Kidney (tissue), 14 donors: Measurements from ENCODE around the gene ROR1. TPM values are rescaled to one million over a fixed set of nuclear protein-coding genes. Genes with fewer than 3 reads are reported as not detected.

Experiments
- DNase-seq, 5 donors: peaks; one replicate each; pipeline ENCODE4 v3.0.0-alpha.2; 2013 to 2020
- FAIRE-seq: peaks from 2 replicates; lab custom pipeline; 2012; peaks lifted over from hg19 to GRCh38; lab: Jason Lieb, UNC
- H3K27ac ChIP-seq, 2 donors: one replicate each; pipeline ENCODE4 v1.7.0; 2013; ENCODE audit warnings: low read depth in 2 of 2, low read length in 2 of 2, inconsistent platforms in 1 of 2
- H3K27me3 ChIP-seq: one replicate; pipeline ENCODE4 v1.7.1; 2013; ENCODE audit warnings: low read length, inconsistent platforms; ENCODE audit not compliant: control insufficient read depth, insufficient read depth
- H3K36me3 ChIP-seq, 3 donors: one replicate each; pipeline versions ENCODE4 v1.7.0 to v1.7.1; 2013; ENCODE audit warnings: low read length in 3 of 3, control low read depth in 1 of 3, inconsistent platforms in 1 of 3; ENCODE audit not compliant: insufficient read depth in 3 of 3, control insufficient read depth in 2 of 3
- H3K4me1 ChIP-seq, 3 donors: one replicate each; pipeline versions ENCODE4 v1.7.0 to v1.7.1; 2013; ENCODE audit warnings: low read length in 3 of 3, inconsistent platforms in 1 of 3, low read depth in 1 of 3; ENCODE audit not compliant: control insufficient read depth in 2 of 3, insufficient read depth in 2 of 3
- H3K4me3 ChIP-seq, 3 donors: one replicate each; pipeline versions ENCODE4 v1.7.0 to v1.8.1; 2013; ENCODE audit warnings: low read length in 3 of 3, control low read depth in 1 of 3, inconsistent platforms in 1 of 3
- H3K9ac ChIP-seq, 3 donors: one replicate each; pipeline versions ENCODE4 v1.7.0 to v1.7.1; 2013; ENCODE audit warnings: low read length in 3 of 3, control low read depth in 1 of 3, inconsistent platforms in 1 of 3
- H3K9me3 ChIP-seq, 3 donors: one replicate each; pipeline versions ENCODE4 v1.7.0 to v1.7.1; 2013; ENCODE audit warnings: low read length in 3 of 3, control low read depth in 1 of 3, inconsistent platforms in 1 of 3; ENCODE audit not compliant: control insufficient read depth in 2 of 3, insufficient read depth in 1 of 3
- CTCF ChIP-seq: IDR thresholded peaks from 3 replicates; pipeline ENCODE4 v1.5.1; 2012; ENCODE audit warnings: mild to moderate bottlenecking, moderate library complexity, borderline replicate concordance; ENCODE audit not compliant: insufficient read depth; ENCODE audit errors: extremely low read depth
- intact Hi-C: fragments of 100-400 bp; cut with DNase I; formaldehyde crosslinking; loops from one replicate; pipeline ENCODE4 v1.11.1; 2022
- polyA plus RNA-seq: library from polyadenylated mRNA; stranded (reverse); fragments of 350-450 nt; fragmentation: Illumina TruSeq; extraction: RNeasy Lipid Tissue Mini Kit (QIAGEN cat#74804); gene quantifications from one replicate; pipeline ENCODE4 v1.2.3, GENCODE V29; 2014; ENCODE audit warnings: low read depth, low replicate concordance; ENCODE audit not compliant: insufficient read depth
- total RNA-seq: library from RNA; stranded (reverse); fragmentation: NEBNext Ultra II Directional; extraction: Animal tissue kit (Norgen Biotek cat#: 25700); gene quantifications from one replicate; pipeline ENCODE4 v1.2.1, GENCODE V29; 2021
- donor health status: control.
- donor health status: control.
- donor health status: control.
- donor health status: control.
- donor health status: control.
- donor health status: DM: yes; HTN: yes; CAD: no.
- donor health status: Normal renal cell carcinoma (clear cell type).

Gene ROR1
- total and polyA plus RNA-seq, 2 donors from 2014 or later: 0.77 to 8.0 TPM

- H3K9ac ChIP-seq: no peak overlapping the region
- intact Hi-C loops: no loop called here
- H3K27ac ChIP-seq: no peak overlapping the region
- DNase-seq (no peak), FAIRE-seq (no peak)
- no peaks in the 10 kb centered on the region for H3K36me3 ChIP-seq
- TF ChIP-seq CTCF: no peak
- H3K27me3 ChIP-seq: no peaks in the 10 kb centered on the region
- H3K9me3 ChIP-seq: no peaks in the 10 kb centered on the region
- H3K4me1 ChIP-seq: no peaks in the 10 kb centered on the region
- H3K4me3 ChIP-seq: no peak overlapping the region
Observed at GRCh38 chr1:63936276-63936675, 162.5 kb downstream of the ROR1 start.

DNA sequence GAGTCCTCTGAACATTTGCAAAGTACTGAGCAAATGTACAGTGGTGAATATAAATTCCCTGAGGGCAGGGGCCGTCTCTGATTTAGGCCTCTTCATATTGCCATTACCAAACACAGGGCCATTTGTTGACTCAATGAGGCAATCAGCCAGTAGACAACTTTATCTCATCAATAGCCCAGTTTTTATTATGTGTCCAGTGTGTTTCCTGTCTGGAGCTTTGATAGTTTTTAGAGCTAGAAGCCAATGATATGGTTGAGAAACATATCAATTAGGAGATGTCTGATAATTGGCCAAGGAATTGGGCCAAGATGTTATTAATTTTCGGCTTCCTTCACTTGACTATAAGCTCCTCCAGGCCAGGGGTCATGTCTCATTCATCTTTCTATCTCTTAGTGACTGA is 163.0 kb downstream of the ROR1 start:
- Histone ChIP-seq H3K9ac (no peak overlapping the region), H3K9me3 (no peaks in the 10 kb centered on the region), H3K36me3 (no peaks in the 10 kb centered on the region), H3K27me3 (no peaks in the 10 kb centered on the region), H3K4me3 (no peak overlapping the region), H3K4me1 (no peaks in the 10 kb centered on the region), H3K27ac (no peak overlapping the region)
- intact Hi-C loops: no loop called here
- no peak for TF ChIP-seq CTCF
- DNase-seq (no peak), FAIRE-seq (no peak)

DNA sequence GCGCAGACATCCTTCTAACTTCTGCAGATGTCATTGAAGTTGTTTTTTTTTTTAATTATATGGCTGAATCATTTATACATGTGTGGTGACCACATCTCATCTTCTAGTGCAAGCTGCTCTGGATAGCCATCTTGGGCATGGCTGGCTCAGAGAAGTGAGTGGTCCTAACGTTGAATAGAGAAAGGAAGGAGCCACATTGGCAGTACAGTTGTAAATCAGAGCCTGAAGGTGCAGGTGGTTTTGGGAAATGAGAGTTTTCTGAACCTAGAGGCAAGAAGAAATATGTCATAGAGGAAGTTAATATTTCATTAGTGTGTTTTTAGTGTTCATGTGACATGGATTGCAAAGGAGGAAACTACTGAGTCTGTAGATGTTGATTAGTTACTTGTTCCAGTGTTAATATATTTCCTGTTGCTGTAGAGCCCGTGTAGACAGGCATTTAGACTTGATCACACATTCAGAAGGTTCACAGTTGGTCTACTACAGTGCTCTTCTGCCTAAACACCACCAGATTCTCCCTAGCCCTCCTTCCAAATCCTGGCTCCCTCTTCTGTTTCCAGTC is 163.7 kb downstream of the ROR1 start:
- DNase-seq (no peak), FAIRE-seq (no peak)
- intact Hi-C loops: no loop called here
- no peaks in the 10 kb centered on the region for H3K36me3 ChIP-seq
- H3K4me3 ChIP-seq: no peak overlapping the region
- no peaks in the 10 kb centered on the region for H3K9me3 ChIP-seq
- no peak overlapping the region for H3K27ac ChIP-seq
- no peaks in the 10 kb centered on the region for H3K4me1 ChIP-seq
- no peak for TF ChIP-seq CTCF
- no peaks in the 10 kb centered on the region for H3K27me3 ChIP-seq
- no peak overlapping the region for H3K9ac ChIP-seq

- Histone ChIP-seq H3K4me3 (no peak overlapping the region), H3K27me3 (no peaks in the 10 kb centered on the region), H3K36me3 (no peaks in the 10 kb centered on the region), H3K9ac (no peak overlapping the region), H3K4me1 (no peaks in the 10 kb centered on the region), H3K9me3 (no peaks in the 10 kb centered on the region), H3K27ac (no peak overlapping the region)
- FAIRE-seq (no peak), DNase-seq (no peak)
- intact Hi-C loops: no loop called here
- no peak for TF ChIP-seq CTCF
Observed at GRCh38 chr1:63940440-63940839, 166.6 kb downstream of the ROR1 start.
